ENCODE data around the gene C22orf15.

Gene C22orf15

GRCh38 chr22:23790819-23791737, 28.3 kb downstream of the C22orf15 start:
- DNase-seq: no peak

- DNase-seq: no peak
Observed at GRCh38 chr22:23791738-23792645, 29.2 kb downstream of the C22orf15 start.

- no peak for DNase-seq
Observed at GRCh38 chr22:23793326-23793725, 30.5 kb downstream of the C22orf15 start.

GRCh38 chr22:23796461-23796860, 33.7 kb downstream of the C22orf15 start:
- no peak for DNase-seq

GRCh38 chr22:23800297-23801237, 37.8 kb downstream of the C22orf15 start:
- DNase-seq: no peak

GRCh38 chr22:23801238-23801821, 38.5 kb downstream of the C22orf15 start:
- DNase-seq: no peak

- no peak for DNase-seq
Observed at GRCh38 chr22:23801886-23802377, 39.1 kb downstream of the C22orf15 start.

GRCh38 chr22:23803001-23803819, 40.4 kb downstream of the C22orf15 start:
- no peak for DNase-seq

- no peak for DNase-seq
Observed at GRCh38 chr22:23804781-23805291, 42.0 kb downstream of the C22orf15 start.

GRCh38 chr22:23806837-23807236, 44.0 kb downstream of the C22orf15 start:
- no peak for DNase-seq

GRCh38 chr22:23812378-23812777, 49.6 kb downstream of the C22orf15 start:
- DNase-seq: no peak
